Neutrophil (primary cell): ENCODE measurements around the gene TTF1.

ENCODE experiments used
- H3K27ac ChIP-seq: fragments of 200-600 bp; sonication (generic); 2 replicates; pipeline ENCODE4 v1.5.1; 2016; ENCODE audit warnings: mild to moderate bottlenecking, moderate library complexity
- H3K27me3 ChIP-seq: fragments of 200-600 bp; sonication (generic); 2 replicates; pipeline ENCODE4 v1.6.0; 2016; ENCODE audit warnings: mild to moderate bottlenecking
- H3K36me3 ChIP-seq: fragments of 200-600 bp; sonication (generic); 2 replicates; pipeline ENCODE4 v1.5.1; 2017
- H3K4me1 ChIP-seq, 2 experiments: fragments of 200-600 bp in 1 of 2; sonication (generic) in 1 of 2; 1 replicate in 1 of 2; 2 replicates in 1 of 2; pipeline versions ENCODE4 v1.5.1 to v1.6.1; 2013 to 2016; ENCODE audit warnings: low read depth in 1 of 2, low read length in 1 of 2, mild to moderate bottlenecking in 1 of 2, moderate library complexity in 1 of 2; ENCODE audit not compliant: control insufficient read depth in 1 of 2, insufficient read depth in 1 of 2
- H3K4me3 ChIP-seq, 2 experiments: fragments of 200-600 bp in 1 of 2; sonication (generic) in 1 of 2; 1 replicate in 1 of 2; 2 replicates in 1 of 2; pipeline ENCODE4 v1.5.1; 2013 to 2016; ENCODE audit warnings: low read depth in 1 of 2, low read length in 1 of 2, mild to moderate bottlenecking in 1 of 2, moderate library complexity in 1 of 2
- H3K9me3 ChIP-seq: fragments of 200-600 bp; sonication (generic); 2 replicates; pipeline ENCODE4 v1.5.1; 2016
- TF ChIP-seq, protein P1 (sequence below): fragments of 200-600 bp; sonication (generic); IDR thresholded peaks from 2 replicates; pipeline ENCODE4 v1.5.1; 2016; ENCODE audit warnings: antibody characterized with exemption

TTF1 gene

DNA sequence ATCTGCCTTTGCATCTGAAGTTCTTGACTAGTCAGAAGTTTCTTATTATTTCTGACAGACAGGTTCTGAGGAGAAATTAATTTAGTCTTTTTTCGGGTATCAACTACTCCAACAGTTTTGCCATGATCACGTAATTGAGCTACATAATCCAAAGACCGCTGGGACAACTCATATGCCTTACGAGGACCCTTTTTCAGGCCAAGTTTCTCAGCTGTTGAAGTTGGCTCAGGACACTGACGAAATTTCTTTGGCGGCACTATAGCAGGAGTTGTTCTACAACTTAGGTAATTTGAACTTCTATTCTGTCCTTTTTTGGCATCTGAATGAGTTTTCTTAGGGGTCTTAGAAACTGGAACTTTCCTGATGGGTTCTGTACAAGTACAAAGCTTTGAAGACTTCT lies 79.1 kb downstream of the TTF1 start:
- Histone ChIP-seq H3K36me3 (peaks cover 83% of the 10 kb centered on the region), H3K27me3 (no peaks in the 10 kb centered on the region), H3K9me3 (no peaks in the 10 kb centered on the region), H3K27ac (no peak overlapping the region), H3K4me1 (no peaks in the 10 kb centered on the region), H3K4me3 (no peak overlapping the region)
- TF ChIP-seq, protein P1, sequence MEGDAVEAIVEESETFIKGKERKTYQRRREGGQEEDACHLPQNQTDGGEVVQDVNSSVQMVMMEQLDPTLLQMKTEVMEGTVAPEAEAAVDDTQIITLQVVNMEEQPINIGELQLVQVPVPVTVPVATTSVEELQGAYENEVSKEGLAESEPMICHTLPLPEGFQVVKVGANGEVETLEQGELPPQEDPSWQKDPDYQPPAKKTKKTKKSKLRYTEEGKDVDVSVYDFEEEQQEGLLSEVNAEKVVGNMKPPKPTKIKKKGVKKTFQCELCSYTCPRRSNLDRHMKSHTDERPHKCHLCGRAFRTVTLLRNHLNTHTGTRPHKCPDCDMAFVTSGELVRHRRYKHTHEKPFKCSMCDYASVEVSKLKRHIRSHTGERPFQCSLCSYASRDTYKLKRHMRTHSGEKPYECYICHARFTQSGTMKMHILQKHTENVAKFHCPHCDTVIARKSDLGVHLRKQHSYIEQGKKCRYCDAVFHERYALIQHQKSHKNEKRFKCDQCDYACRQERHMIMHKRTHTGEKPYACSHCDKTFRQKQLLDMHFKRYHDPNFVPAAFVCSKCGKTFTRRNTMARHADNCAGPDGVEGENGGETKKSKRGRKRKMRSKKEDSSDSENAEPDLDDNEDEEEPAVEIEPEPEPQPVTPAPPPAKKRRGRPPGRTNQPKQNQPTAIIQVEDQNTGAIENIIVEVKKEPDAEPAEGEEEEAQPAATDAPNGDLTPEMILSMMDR: no peak
